IMR-90 (cell line): Measurements from ENCODE around the gene NAT10.

Experiments
- CHD1 ChIP-seq: IDR thresholded peaks from 2 replicates; pipeline ENCODE4 v1.6.1; 2012; ENCODE audit warnings: low read depth, low read length, improper control_type of control experiment
- POLR2A ChIP-seq: IDR thresholded peaks from 2 replicates; pipeline ENCODE4 v1.6.1; 2012; ENCODE audit warnings: mild to moderate bottlenecking, low read depth, low read length
- RFX5 ChIP-seq: IDR thresholded peaks from 2 replicates; pipeline ENCODE4 v1.8.0; 2012; ENCODE audit warnings: low read depth, mild to moderate bottlenecking, low read length, moderate library complexity
- TF ChIP-seq, protein P1 (sequence below): conservative IDR thresholded peaks from 2 replicates; pipeline ENCODE4 v1.5.1; 2012; ENCODE audit warnings: mild to moderate bottlenecking, low read depth, low read length, improper control_type of control experiment

DNA sequence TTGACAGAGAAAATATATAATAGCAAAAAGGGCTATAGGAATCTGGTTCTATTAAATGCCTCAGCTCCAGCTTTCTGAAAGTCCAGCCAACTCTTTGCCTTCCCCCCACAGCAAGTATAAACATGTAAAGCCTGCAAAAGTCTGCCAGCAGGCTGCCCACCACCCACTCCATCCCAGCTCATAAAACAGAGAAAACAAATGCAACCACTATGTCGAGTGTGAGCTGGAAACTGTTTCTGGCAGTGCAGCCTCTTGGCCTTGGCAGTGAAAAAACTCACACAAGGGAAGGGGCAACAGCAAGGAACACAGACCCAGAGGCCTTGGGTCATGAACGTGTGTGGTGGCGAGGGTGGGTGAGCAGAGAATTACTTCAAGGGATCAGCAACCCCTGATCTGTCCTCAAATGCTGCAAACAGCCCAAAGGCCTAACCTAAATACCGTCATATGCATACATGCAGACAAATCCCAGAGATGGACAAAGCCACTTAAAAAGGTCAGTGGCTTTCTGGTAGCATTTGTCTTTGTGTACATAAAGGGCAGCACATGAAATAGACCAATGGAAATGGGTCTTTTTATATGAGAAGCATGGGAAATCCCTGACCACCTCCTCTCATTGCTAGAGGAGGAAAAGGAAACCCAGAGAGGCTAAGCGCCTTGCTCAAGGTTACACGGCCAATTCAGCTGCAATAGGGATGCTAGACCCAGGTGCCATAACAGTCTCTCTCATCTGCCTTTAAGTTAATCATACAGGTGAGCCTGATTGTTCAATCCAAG lies 74.8 kb downstream of the NAT10 start:
- no peak for TF ChIP-seq RFX5
- no peak for TF ChIP-seq CHD1
- TF ChIP-seq, protein P1, sequence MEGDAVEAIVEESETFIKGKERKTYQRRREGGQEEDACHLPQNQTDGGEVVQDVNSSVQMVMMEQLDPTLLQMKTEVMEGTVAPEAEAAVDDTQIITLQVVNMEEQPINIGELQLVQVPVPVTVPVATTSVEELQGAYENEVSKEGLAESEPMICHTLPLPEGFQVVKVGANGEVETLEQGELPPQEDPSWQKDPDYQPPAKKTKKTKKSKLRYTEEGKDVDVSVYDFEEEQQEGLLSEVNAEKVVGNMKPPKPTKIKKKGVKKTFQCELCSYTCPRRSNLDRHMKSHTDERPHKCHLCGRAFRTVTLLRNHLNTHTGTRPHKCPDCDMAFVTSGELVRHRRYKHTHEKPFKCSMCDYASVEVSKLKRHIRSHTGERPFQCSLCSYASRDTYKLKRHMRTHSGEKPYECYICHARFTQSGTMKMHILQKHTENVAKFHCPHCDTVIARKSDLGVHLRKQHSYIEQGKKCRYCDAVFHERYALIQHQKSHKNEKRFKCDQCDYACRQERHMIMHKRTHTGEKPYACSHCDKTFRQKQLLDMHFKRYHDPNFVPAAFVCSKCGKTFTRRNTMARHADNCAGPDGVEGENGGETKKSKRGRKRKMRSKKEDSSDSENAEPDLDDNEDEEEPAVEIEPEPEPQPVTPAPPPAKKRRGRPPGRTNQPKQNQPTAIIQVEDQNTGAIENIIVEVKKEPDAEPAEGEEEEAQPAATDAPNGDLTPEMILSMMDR: no peak
- TF ChIP-seq POLR2A: no peak
